8988T (cell line): ENCODE results near the gene CDH13.

Source experiments
- DNase-seq: peaks from one replicate; pipeline ENCODE4 v3.0.0; 2011

Gene CDH13

DNA sequence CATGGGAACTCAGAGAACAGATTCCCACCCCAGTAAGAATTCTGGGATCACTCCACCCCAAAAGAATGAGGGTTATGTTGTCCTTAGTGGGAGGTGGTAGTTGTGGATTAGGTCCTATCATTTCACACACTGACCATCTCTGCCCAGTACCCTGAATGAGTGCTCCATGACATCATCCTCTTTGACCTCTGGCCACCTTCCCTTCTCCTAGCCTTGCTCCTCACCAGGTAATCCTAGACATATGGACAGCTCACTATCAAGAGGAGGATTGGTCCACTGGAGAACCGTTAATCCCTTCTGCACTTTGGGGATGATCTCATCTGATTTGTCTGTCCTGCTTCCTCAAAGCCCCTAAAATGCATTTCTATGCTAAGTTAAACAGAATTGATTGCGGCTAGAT lies 642.8 kb downstream of the CDH13 start:
- no peak for DNase-seq

DNA sequence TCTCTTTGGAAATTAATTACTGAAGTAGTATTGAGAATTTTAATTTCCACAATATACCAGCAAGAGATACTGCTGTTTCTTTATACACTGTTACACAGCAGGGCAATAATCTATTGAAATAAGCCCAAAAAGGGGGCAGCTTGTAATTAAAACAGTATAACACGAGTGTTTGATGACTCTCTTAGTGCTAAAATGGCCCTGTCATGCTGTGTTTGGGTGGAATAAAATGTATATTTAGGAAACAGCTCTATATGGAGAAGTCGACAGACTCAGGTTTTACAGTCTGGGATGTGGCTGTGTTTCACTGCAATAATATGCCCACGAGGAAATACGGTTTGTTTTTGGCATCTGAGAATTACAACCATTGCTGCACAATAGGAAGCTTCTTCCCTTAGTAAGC lies 643.3 kb downstream of the CDH13 start:
- no peak for DNase-seq

- DNase-seq = no peak
Measured at GRCh38 chr16:83270640-83271039, 643.9 kb downstream of the CDH13 start.

DNA sequence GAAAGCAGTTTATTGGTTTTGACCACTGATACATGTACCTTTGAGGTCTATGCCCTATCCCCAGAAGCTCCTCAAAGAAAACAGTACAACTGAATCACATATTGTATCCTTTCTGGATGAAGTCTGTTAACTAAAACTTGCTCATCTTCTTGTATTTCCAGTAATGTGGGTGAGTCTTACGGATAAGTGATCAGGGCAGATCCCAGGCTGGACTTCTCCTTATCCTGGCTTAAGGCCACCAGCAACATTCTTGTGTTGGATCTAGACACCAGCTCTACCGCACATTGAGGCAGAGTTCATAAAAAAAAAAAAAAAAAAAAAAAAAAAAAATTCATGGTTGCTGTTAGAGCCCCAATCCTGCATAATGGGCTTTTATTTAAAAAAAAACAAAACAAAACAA lies 644.4 kb downstream of the CDH13 start:
- no peak for DNase-seq

DNA sequence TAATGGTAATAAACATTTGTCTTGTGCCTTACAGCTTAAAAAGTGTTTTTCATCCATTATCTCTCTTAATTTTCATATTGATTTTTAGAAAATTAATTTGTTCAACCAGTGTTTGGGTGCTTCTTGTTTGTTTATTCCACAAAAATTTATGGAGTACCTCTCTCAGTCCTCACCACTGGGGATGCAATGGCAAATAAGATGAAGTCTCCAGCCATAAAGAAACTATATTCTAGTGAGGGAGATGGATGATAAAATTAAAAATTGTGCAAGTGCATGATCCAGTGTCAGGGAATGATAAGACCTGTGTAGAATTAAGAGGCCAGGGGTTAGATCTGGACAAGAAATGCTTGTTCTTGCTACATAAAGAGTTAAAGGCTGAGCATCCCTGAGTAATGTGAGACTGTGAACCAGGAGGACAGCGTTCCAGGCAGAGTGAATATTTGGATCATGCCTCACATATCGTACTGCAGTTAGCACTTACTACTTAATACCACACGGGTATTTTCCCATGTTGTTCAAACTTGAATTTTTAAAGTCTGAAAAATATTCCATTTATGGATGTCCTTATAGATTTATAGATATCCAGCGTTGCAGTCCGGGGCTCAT lies 645.3 kb downstream of the CDH13 start:
- no peak for DNase-seq

GRCh38 chr16:83272843-83273242 lies 646.1 kb downstream of the CDH13 start:
- DNase-seq = no peak

DNA sequence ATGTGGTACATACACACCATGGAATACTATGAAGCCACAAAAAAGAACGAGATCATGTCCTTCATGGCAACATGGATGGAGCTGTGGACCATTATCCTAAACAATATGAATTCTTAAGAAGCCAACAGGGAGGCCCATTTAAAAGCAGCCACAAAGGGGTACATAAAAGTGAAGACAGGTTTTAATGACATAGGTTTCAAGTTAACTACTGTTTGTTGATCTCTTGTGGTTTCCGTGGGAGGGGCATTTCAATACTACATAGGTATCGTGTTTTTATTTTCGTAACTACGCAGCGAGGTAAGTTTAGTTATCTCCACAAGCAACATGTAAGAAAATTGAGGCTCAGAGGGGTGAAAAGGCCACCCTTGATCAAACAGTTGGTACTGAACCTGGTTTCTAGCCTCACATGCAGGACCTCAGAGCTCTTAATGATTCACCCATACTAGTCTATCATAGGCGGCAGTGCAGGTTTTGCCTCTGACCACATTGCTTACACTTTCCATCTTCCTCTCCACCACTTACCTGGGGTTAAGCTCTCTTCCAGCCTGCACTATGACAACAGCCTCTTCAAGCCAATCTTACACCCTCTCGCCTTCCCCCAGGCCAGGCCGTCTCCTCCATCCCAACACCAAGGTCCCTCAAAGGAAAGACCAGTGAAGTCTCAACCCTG lies 646.9 kb downstream of the CDH13 start:
- no peak for DNase-seq

- DNase-seq = no peak
Measured at GRCh38 chr16:83279251-83279650, 652.5 kb downstream of the CDH13 start.

- DNase-seq = no peak
Measured at GRCh38 chr16:83285921-83286320, 659.2 kb downstream of the CDH13 start.

DNA sequence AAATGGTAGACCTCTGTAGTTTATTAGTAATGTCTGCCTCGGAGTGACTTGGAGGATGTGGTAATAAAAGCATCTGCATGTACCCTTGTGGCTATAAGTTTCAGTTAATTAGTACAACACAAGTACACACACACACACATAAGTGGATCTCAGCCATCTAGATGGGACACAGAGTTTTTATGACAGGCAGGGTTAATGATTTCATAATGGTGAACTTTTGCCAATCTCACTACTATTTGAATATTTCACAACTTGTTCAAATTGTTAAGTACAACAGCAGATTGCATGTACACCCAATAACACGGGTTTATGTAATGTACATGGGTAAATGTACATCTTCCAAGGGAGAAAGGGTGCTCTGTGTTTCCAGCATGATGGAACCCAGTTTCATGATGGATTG lies 669.7 kb downstream of the CDH13 start:
- no peak for DNase-seq

DNA sequence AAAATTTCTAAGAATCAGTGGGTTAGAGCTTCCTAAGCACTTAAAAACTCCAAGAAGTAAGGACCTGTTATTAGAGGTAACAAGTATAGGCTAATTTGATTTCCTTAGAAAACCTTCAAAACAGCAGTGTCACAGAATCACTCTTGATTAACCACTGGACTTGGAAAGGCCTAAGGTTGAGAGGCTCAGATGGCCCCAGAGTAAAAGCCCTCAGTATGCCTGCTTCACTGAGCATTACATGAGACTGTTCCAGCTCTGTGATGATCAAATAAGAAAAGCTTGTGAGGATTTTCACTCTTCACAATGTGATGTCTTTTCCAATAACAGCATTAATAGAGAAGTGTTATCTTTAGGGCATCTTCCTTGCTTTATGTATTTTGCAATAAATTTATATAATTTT lies 671.8 kb downstream of the CDH13 start:
- no peak for DNase-seq

GRCh38 chr16:83300326-83300725 lies 673.6 kb downstream of the CDH13 start:
- no peak for DNase-seq

DNA sequence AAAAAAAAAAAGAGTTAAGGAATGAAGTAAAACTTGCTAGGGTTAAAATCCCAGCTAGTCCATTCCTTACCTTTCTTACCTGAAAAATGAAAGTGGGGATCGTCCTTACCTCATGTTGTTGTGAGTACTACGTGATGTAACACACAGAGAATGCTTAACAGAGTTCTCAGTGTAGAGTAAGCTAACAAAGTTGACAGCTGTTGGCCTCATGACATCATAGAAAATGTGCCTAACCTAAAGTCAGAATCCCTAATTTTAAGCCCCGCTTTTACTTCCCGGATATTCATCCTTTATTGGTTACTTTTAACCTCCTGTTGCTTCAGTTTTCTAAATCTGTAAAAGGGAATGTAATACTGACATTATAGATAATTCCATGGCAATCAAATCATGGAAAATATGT lies 675.2 kb downstream of the CDH13 start:
- DNase-seq = no peak

DNA sequence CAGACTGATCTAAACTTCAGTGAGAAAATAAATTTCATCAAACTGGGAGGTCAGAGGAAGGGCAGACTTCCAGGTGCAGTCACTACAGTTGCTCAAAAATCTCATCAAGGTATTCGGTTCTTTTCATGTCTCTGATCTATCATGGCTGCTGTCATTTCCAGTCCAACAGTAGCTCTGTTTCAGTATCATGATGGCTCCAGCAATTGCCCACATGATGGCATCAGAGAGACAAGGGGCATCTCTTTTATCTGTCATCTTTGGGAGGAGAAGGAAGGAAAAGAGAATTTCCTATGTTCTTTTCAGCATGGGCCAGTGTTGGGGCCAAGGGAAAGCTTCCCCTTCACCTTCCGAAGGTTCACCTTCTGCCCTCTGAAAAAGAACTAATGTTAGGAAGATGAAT lies 676.1 kb downstream of the CDH13 start:
- DNase-seq = no peak

DNA sequence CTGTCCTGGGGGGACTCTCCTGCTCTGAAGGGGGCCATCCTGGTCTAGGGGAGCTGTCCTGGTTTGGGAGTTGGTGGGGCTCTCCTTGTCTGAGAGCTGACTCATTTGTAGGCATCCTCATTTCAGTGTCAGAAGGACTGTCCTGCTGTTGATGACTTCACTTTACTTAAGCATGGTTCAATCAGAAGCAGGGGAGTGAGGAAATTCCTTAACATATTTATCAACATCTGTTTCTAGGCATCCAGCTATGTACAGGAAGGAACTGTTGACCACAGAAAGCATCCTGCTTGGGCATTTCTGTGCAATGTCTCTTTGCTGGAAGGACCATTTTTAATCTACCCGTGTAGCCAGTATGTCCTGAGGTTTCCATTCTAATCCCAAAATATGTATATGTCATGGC lies 678.3 kb downstream of the CDH13 start:
- no peak for DNase-seq

- no peak for DNase-seq
Measured at GRCh38 chr16:83306961-83307593, 680.3 kb downstream of the CDH13 start.

GRCh38 chr16:83307594-83307992 lies 680.8 kb downstream of the CDH13 start:
- DNase-seq = no peak

- DNase-seq = no peak
Measured at GRCh38 chr16:83308414-83308813, 681.6 kb downstream of the CDH13 start.

GRCh38 chr16:83310816-83311215 lies 684.0 kb downstream of the CDH13 start:
- no peak for DNase-seq

DNA sequence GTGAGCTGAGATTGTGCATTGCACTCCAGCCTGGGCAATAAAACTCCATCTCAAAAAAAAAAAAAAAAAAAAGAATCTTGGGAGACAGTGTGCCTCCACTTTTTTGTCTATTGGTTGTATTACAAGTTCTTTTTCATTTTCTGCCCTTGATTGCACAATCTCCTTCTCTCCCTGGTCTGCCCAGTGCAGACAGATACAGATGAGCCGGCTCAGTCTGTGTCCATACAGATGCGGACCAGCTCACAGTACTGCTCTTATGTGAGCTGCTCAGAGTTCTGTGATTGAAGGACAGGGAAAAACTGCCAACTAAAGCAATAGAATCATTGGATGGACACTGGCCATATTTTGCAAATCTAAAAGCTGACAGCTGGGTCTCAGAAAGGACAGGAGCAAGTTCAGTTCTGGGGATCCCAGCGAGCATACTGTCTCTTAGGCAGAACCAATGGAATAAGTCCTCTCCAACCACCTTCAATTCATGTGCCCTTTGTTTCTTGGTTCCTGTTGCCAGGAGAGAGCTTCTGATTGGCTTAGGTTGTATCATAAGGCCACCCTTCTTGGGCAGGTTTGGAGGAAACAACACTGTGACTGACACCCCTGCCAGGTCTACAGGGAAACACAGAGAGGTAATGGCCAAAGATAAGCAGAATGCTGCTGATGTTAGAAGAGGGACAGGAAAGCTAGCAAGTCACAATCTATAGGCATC lies 685.4 kb downstream of the CDH13 start:
- DNase-seq = no peak

- DNase-seq = no peak
Measured at GRCh38 chr16:83312718-83313245, 686.0 kb downstream of the CDH13 start.

DNA sequence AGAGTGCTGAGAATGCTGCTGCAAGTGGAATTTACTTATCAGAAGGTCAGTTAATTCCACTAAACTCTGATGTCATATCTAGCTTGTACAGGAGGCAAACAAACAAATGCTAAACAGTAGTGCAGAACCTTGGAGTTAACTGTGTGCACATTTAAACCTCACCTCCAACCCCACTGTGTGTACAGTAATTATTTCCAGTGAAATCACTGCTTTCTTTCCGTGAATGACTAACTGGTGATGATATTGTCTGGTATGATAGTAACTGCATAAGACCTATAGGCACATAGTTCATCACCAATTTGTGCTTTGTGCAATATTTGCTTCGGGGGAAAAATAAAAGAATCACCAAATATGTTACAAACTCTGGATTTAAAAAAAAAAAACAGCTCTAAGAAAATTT lies 688.5 kb downstream of the CDH13 start:
- DNase-seq = no peak

- DNase-seq = no peak
Measured at GRCh38 chr16:83316458-83316857, 689.7 kb downstream of the CDH13 start.

- no peak for DNase-seq
Measured at GRCh38 chr16:83318390-83318789, 691.6 kb downstream of the CDH13 start.
